ENCODE results near the gene H2BK1.

- TF ChIP-seq POLR2A (IDR thresholded peaks at IDR 0.05) (no peak), CTCF (IDR thresholded peaks at IDR 0.05) (no peak)
Measured at GRCh38 chr7:151240942-151241754, 30.9 kb upstream of the H2BK1 start.

Measured in upper lobe of left lung (tissue), 4 donors.